ENCODE data around the gene HTN3.

GRCh38 chr4:69994782-69995181 is 33.5 kb upstream of the HTN3 start:
- TF ChIP-seq GATA3 (IDR thresholded peaks at IDR 0.05; ENCODE audit: low read depth, low read length) (no peak), GATA2 (IDR thresholded peaks at IDR 0.05; ENCODE audit: low read depth, low read length) (no peak)
